Measurements from ENCODE around the gene CNGB1.

Gene CNGB1

DNA sequence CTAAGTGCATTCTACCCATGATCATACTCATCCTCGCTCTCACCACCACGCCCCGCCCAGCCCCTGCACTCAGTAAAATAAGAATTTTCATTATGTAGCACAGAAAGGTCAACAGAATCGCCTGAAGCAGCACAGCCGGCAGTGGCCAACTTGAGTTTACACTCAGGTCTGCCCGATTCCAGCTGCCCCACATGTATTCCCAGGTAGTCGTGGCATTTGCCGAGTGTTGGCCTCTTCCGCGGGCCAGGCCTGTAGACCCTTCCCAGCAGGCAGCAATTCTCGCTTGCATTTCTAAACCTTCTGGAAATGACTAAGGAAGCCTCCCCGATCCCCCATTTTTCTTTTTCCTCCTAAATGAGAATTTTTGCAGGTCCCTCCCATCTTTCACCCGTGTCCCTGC, 609 bp downstream of the CNGB1 start:
- TF ChIP-seq, protein P1, sequence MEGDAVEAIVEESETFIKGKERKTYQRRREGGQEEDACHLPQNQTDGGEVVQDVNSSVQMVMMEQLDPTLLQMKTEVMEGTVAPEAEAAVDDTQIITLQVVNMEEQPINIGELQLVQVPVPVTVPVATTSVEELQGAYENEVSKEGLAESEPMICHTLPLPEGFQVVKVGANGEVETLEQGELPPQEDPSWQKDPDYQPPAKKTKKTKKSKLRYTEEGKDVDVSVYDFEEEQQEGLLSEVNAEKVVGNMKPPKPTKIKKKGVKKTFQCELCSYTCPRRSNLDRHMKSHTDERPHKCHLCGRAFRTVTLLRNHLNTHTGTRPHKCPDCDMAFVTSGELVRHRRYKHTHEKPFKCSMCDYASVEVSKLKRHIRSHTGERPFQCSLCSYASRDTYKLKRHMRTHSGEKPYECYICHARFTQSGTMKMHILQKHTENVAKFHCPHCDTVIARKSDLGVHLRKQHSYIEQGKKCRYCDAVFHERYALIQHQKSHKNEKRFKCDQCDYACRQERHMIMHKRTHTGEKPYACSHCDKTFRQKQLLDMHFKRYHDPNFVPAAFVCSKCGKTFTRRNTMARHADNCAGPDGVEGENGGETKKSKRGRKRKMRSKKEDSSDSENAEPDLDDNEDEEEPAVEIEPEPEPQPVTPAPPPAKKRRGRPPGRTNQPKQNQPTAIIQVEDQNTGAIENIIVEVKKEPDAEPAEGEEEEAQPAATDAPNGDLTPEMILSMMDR (IDR thresholded peaks at IDR 0.05; ENCODE audit: low read depth, low read length), result no peak
- H3K4me3 ChIP-seq (ENCODE audit: low read depth, low read length), result no peak overlapping the region

DNA sequence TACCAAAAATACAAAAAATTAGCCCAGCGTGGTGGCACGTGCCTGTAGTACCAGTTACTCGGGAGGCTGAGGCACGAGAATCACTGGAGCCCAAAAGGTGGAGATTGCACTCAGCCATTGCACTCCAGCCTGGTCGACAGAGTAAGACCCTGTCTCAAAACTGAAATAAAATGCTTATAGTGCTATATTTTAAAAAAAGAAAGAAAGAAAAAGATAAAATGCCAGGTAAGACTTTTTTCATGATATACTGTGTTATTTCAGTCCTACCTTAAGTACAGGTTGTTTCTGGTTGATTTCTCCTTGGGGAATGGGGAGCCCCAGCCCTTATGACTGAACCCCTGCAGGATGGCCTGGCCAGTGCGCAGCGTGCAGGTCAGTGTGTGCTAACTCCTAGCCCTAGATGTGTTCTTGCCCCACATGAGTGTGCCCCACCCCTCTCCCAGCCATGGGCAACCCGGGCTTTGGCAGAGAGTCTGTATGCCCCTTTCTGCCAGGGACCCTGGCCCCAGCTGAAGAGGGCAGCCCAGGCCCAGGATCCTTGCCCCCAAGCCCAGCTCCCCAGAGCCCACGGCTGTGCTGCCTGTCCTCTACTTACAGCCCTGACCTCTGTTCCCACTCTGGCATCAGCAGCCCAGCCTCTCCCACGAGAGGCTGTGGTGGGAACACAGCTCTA, 1.3 kb downstream of the CNGB1 start:
- TF ChIP-seq, protein P1 (IDR thresholded peaks at IDR 0.05; ENCODE audit: low read depth, low read length), result no peak
- H3K4me3 ChIP-seq (ENCODE audit: low read depth, low read length), result no peak overlapping the region

DNA sequence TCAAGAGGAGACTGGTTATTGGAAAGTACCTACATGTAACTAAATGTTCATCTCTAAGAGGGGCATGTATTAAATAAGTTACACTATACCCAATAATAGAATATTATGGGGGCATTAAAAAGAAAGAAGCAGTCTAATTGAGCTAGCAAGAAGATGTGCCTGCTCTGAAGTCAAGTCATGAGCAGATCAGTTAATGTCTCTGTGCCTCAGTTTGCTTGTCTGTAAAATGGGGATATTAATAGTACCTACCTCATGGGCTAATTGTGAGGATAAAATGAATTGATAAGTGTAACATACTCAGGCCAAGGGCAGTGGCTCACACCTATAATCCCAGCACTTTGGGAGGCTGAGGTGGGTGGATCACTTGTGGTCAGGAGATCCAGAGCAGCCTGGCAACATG, 3.0 kb downstream of the CNGB1 start:
- H3K4me3 ChIP-seq (ENCODE audit: low read depth, low read length), result no peak overlapping the region
- TF ChIP-seq, protein P1 (IDR thresholded peaks at IDR 0.05; ENCODE audit: low read depth, low read length), result no peak

DNA sequence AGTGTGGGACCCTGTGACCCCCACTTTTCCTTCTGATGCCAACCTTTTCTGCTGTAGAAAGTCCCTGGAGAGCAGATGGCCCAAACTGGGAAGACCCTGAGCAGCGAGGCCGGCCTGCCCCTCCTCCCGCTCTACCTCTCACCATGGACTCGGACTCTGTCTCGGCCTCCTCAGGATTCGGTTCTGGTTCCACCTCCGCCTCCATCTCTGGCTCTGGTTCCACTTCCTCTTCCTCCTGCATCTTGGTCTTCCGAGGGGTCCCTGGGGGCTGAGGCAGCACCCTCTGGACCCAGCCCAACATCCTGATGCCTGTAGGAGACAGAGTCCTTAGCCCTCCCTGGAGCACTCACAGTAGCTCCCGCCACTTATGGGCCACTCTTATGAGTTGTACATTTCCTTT, 3.9 kb downstream of the CNGB1 start:
- TF ChIP-seq, protein P1 (IDR thresholded peaks at IDR 0.05; ENCODE audit: low read depth, low read length), result no peak
- no peak overlapping the region for H3K4me3 ChIP-seq (ENCODE audit: low read depth, low read length)

DNA sequence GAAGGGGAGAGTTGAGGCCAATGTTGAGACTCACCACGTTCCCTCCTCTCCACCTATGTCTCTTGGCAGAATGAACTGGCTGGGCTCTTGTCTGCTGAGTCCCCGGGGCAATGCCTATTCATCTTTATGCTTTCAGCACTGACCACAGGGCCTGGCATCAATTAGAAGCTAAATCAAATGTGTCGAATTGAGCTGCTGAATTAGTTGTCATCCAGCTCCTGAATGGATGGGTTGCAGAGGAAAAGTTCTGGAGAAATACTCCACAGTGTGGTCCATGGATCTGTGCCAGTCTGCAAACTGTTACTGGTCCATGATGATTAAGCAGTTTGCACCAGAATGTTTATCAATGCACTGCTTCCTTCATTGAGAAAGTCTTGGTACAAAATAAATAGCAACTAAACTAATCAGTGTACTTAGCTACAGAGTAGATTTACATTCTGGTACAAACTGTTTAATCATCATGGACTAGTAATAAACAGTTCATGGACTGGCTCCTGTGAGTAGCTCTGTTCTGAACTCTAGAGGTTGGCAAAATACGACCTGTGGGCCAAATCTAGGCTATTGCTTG, 4.6 kb downstream of the CNGB1 start:
- no peak overlapping the region for H3K4me3 ChIP-seq (ENCODE audit: low read depth, low read length)
- TF ChIP-seq, protein P1 (IDR thresholded peaks at IDR 0.05; ENCODE audit: low read depth, low read length), result no peak

DNA sequence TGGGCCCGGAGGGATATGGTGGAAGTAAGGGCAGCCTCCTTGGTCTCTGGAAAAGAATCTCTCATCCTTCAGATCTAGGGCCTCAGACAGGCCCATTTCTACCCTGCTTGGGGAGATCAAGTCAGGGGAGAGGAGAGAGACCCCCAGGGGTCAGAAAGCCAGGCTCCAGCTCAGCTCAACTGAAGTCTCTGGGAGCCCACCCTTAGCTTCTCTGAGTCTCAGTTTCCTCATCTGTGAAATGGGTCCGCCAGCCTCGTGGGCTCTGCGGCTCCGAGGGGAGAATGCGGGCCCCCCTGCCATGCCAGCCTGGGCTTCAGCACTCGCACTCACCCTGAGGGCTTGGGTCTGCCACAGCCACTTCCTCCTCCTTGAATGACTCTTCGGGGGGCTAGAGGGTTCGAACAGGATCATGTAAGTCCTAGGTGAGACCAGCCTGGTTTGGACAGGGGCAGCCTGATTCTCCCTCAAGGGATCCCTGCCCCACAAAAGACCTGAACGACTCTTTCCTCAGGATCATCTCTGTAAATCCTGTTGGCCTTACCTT, 6.7 kb downstream of the CNGB1 start:
- H3K4me3 ChIP-seq (ENCODE audit: low read depth, low read length), result no peak overlapping the region
- TF ChIP-seq, protein P1 (IDR thresholded peaks at IDR 0.05; ENCODE audit: low read depth, low read length), result no peak

DNA sequence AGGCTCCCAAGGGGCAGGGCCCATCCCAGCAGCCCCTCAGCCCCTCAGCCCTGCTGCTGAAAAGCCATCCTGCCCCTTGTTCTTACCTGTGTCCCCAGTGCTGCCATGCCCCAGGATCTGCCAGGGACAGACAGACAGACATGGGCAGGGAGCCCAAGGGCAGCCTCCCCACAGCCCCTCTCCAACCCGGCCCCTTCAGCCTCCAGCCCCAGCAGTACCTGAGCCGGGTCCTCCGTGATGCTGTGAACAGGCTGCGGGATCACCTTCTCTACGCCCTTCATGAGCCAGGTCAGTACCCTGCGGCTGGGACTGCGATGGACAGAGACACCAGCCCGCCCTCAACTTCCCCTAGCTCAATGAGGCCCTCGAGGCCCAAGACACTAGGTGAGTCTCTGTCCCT, 8.2 kb downstream of the CNGB1 start:
- H3K4me3 ChIP-seq (ENCODE audit: low read depth, low read length), result no peak overlapping the region
- TF ChIP-seq, protein P1 (IDR thresholded peaks at IDR 0.05; ENCODE audit: low read depth, low read length), result no peak

Data from WI38 (cell line).